ENCODE results near the gene ANKRD2.

GRCh38 chr10:97570146-97570788 is 2.3 kb upstream of the ANKRD2 start:
- TF ChIP-seq POLR2AphosphoS5 (IDR thresholded peaks at IDR 0.05) (no peak), POLR2A (IDR thresholded peaks at IDR 0.05) (no peak)
